Lung (tissue), 16 donors: Measurements from ENCODE around the gene EPHA7. TPM values are rescaled to one million over a fixed set of nuclear protein-coding genes. Genes with fewer than 3 reads are reported as not detected.

Experiments
- ATAC-seq: fragments of 200-7000 bp; cut with Tn5 transposase; one replicate; pipeline ENCODE4 v1.9.1; 2020; ENCODE audit warnings: moderate number of reproducible peaks; ENCODE audit not compliant: insufficient read depth, low FRiP score
- DNase-seq, 3 donors: peaks; one replicate each; pipeline ENCODE4 v3.0.0-alpha.2; 2013 to 2017
- H3K27ac ChIP-seq, 2 donors: one replicate each; pipeline ENCODE4 v1.5.1; 2013; ENCODE audit warnings: mild to moderate bottlenecking in 2 of 2, moderate library complexity in 2 of 2, control low read depth in 1 of 2, inconsistent platforms in 1 of 2, low read depth in 1 of 2, low read length in 1 of 2
- H3K27me3 ChIP-seq, 3 donors: one replicate each; pipeline ENCODE4 v1.5.1; 2013; ENCODE audit warnings: low read length in 2 of 3; ENCODE audit not compliant: control insufficient read depth in 3 of 3, insufficient read depth in 3 of 3
- H3K36me3 ChIP-seq, 4 donors: one replicate each; pipeline ENCODE4 v1.5.1; 2013; ENCODE audit warnings: low read length in 4 of 4, mild to moderate bottlenecking in 1 of 4, moderate library complexity in 1 of 4; ENCODE audit not compliant: control insufficient read depth in 4 of 4, insufficient read depth in 4 of 4
- H3K4me1 ChIP-seq, 5 donors: one replicate each; pipeline ENCODE4 v1.5.1; 2013; ENCODE audit warnings: low read length in 5 of 5, mild to moderate bottlenecking in 2 of 5, moderate library complexity in 1 of 5; ENCODE audit not compliant: control insufficient read depth in 5 of 5, insufficient read depth in 5 of 5
- H3K4me3 ChIP-seq: one replicate; pipeline ENCODE4 v1.5.1; 2013; ENCODE audit warnings: mild to moderate bottlenecking, control low read depth, moderate library complexity
- H3K9ac ChIP-seq, 2 donors: one replicate each; pipeline ENCODE4 v1.5.1; 2013; ENCODE audit warnings: low read length in 2 of 2, control low read depth in 1 of 2; ENCODE audit not compliant: insufficient read depth in 1 of 2
- H3K9me3 ChIP-seq, 4 donors: one replicate each; pipeline ENCODE4 v1.5.1; 2013; ENCODE audit warnings: low read length in 3 of 4, mild to moderate bottlenecking in 1 of 4, moderate library complexity in 1 of 4; ENCODE audit not compliant: control insufficient read depth in 4 of 4, insufficient read depth in 3 of 4
- WGBS, 2 donors: extraction: QIAGEN DNeasy Blood & Tissue Kit; methylation state at CpG; one replicate each; pipeline ENCODE4 v1.1.7; 2013; 5-methylcytosine and 5-hydroxymethylcytosine counted together
- long read RNA-seq, 5 donors: transcript quantifications; one replicate each; lab custom pipeline, GENCODE V29; 2026
- polyA plus RNA-seq, 2 donors: library from polyadenylated mRNA; stranded (reverse); fragments of 200-250 nt; gene quantifications; one replicate each; pipeline ENCODE4 v1.2.1, GENCODE V29; 2013
- total RNA-seq, 2 donors: library from RNA; depleted of rRNA in 1 of 2; stranded (reverse); fragments of >200 nt in 1 of 2; gene quantifications; one replicate each; pipeline ENCODE4 v1.2.1, GENCODE V29; 2014 to 2021
- TF ChIP-seq, protein P1 (sequence below): IDR thresholded peaks from 2 replicates; pipeline ENCODE4 v1.5.1; 2012; ENCODE audit warnings: mild to moderate bottlenecking; ENCODE audit errors: control extremely low read depth, extremely low read depth
- donor health status: control.
- donor health status: control.
- donor health status: Bipolar disorder and iron deficiency.
- donor health status: healthy.
- donor health status: DM: yes; HTN: yes; CAD: no.

The EPHA7 gene
- 1 to 10 TPM; 1.2 to 6.3 TPM for total RNA-seq
- polyA plus RNA-seq = under 1 TPM; 0.06 to 0.08 TPM
- long read RNA-seq, donor 1, full-length matches to known transcripts = 5 of 5 reads
- long read RNA-seq, donor 1, partial matches to known transcripts = 0 of 5 reads
- long read RNA-seq, donor 1, other reads (novel, unspliced or antisense) = 0 of 5 reads
- long read RNA-seq, donor 2, partial matches to known transcripts = 0 of 1 reads
- long read RNA-seq, donor 2, other reads (novel, unspliced or antisense) = 0 of 1 reads
- long read RNA-seq, donor 3, full-length matches to known transcripts = 3 of 3 reads
- long read RNA-seq, donor 3, partial matches to known transcripts = 0 of 3 reads
- long read RNA-seq, donor 3, other reads (novel, unspliced or antisense) = 0 of 3 reads
- long read RNA-seq, donor 4 = 0 reads
- long read RNA-seq, donor 5, full-length matches to known transcripts = 4 of 4 reads
- long read RNA-seq, donor 5, partial matches to known transcripts = 0 of 4 reads
- long read RNA-seq, donor 5, other reads (novel, unspliced or antisense) = 0 of 4 reads

DNA sequence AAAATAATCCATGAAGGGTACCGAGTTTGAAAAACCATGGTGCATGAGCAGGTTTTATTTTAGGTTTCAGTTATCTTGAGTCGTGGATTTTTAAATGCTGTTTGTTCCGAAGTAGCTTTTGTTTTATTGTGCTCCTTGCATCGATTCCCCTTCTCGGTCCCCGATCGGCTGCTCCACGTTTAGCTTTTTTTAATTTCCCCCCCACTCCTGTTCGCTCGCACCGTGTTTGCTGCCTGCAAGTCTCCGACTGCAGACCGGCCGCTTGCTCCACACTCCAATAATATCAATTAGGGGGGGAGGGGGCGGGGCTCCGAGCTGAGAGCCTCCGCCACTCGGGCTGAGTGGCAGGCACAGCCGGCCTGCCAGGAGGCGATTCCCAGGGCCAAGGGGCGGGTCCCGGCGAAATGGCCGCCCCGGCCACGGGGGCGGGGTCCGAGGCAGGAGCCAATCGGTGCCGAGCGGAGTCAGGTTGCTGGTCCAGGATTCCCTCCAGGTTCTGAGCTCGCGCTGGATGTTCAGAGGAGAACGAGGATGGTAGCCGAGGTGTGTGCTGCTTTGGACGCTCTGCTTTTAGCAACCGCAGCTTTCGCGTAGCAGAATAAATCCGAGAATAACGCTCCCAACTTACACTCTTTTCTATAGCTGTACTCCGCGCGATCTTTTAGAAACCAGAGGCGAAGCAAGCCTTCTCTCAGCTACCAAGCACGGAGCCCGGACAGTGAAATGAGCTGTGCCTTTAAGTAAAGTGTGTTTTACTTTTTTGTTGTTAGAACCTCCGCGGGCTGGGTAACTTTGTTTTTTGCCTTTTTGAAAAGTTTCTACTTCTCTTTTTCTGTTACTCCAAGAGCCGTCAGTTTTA, at the start of gene EPHA7:
Gene EPHA7, minus strand, starts transcription at position 256 of the 859 bp plus-strand sequence. Its CDS starts 218 bp downstream, at position 38.
- peak; percentile 98 to 99 (median 99) for DNase-seq
- Histone ChIP-seq H3K36me3 (no peaks in the 10 kb centered on the region), H3K9ac (peak within 1 kb of the TSS; percentile 52 to 100), H3K27me3 (peaks cover 0 to 5% (median 0%) of the 10 kb centered on the region in 3 donors), H3K4me3 (peak within 1 kb of the TSS; percentile 50), H3K9me3 (peaks cover 0 to 9% (median 0%) of the 10 kb centered on the region in 4 donors), H3K27ac (peak within 1 kb of the TSS in 1 of 2 donors; percentile 90), H3K4me1 (peaks cover 0 to 16% (median 6%) of the 10 kb centered on the region in 5 donors)
- TF ChIP-seq, protein P1, sequence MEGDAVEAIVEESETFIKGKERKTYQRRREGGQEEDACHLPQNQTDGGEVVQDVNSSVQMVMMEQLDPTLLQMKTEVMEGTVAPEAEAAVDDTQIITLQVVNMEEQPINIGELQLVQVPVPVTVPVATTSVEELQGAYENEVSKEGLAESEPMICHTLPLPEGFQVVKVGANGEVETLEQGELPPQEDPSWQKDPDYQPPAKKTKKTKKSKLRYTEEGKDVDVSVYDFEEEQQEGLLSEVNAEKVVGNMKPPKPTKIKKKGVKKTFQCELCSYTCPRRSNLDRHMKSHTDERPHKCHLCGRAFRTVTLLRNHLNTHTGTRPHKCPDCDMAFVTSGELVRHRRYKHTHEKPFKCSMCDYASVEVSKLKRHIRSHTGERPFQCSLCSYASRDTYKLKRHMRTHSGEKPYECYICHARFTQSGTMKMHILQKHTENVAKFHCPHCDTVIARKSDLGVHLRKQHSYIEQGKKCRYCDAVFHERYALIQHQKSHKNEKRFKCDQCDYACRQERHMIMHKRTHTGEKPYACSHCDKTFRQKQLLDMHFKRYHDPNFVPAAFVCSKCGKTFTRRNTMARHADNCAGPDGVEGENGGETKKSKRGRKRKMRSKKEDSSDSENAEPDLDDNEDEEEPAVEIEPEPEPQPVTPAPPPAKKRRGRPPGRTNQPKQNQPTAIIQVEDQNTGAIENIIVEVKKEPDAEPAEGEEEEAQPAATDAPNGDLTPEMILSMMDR = no peak
- WGBS, 2 donors = 0 to 1% methylated on average over 50 of the region's 50 CpGs
- peak; percentile 89 for ATAC-seq

DNA sequence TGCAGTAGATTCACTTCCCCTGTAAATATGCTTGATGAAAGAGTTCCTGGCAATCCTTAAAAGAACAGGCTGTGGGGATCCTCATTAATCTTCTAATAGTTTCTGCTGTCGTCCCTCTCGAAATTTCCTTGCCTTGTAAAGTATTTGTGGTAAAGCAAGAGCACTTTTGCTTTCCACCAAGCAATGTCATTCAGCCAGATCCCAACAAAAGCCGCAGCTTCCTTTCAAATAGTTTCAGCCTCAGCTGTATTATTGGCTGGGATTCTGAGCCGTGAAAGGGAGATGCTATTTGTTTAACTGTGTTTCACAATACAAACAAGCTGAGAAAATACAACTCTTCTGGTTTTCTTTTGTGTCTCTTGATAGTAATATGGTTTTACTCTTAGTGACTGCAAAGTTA, 48.9 kb upstream of the EPHA7 start:
- H3K36me3 ChIP-seq = no peaks in the 10 kb centered on the region
- H3K4me3 ChIP-seq = no peak overlapping the region
- no peaks in the 10 kb centered on the region for H3K27me3 ChIP-seq
- no peak overlapping the region for H3K9ac ChIP-seq
- H3K9me3 ChIP-seq = no peaks in the 10 kb centered on the region
- TF ChIP-seq, protein P1 = no peak
- WGBS, 2 donors = 6 to 15% methylated on average over 4 of the region's 4 CpGs
- ATAC-seq (no peak), DNase-seq (peak; percentile 53 to 88 (median 81))
- no peak overlapping the region for H3K27ac ChIP-seq
- peaks cover 0 to 5% (median 0%) of the 10 kb centered on the region in 5 donors for H3K4me1 ChIP-seq

DNA sequence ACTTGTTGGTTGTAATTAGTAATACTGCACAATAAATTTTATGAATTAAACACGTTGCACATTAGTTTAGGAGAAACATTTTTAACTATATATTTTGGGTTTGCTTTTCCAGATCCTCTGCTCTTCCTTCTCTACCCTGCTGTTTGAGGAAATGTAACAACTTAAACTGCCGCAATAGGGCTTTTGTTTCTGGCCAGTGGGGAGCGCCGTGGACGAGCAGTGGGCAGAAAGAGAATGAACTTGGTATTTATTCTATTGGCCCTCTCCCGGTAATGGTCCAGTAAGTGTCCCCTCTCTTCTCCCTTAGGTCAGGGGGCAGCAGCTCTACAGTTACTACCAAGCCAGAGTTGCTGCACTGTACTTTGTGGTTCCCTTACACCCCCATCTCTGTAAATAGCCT, 35.2 kb upstream of the EPHA7 start:
- H3K9ac ChIP-seq = no peak overlapping the region
- no peaks in the 10 kb centered on the region for H3K4me1 ChIP-seq
- H3K27me3 ChIP-seq = no peaks in the 10 kb centered on the region
- TF ChIP-seq, protein P1 = no peak
- H3K27ac ChIP-seq = no peak overlapping the region
- no peak overlapping the region for H3K4me3 ChIP-seq
- H3K9me3 ChIP-seq = no peaks in the 10 kb centered on the region
- WGBS, 2 donors = 86% methylated on average over 6 of the region's 6 CpGs
- no peaks in the 10 kb centered on the region for H3K36me3 ChIP-seq
- no peak for ATAC-seq
- DNase-seq = no peak
